Liver (tissue), 9 donors: ENCODE data around the gene ALMS1. TPM values are rescaled to one million over a fixed set of nuclear protein-coding genes. Genes with fewer than 3 reads are reported as not detected.

Experiments
- DNase-seq: peaks from one replicate; pipeline ENCODE4 v3.0.0-alpha.2; 2017; ENCODE audit warnings: low spot score
- H3K27ac ChIP-seq, 2 donors: one replicate each; pipeline ENCODE4 v1.7.0; 2013; ENCODE audit warnings: inconsistent platforms in 2 of 2, low read length in 2 of 2, control low read depth in 1 of 2, low read depth in 1 of 2, mild to moderate bottlenecking in 1 of 2
- H3K27me3 ChIP-seq, 4 donors: one replicate each; pipeline versions ENCODE4 v1.6.1 to v1.7.0; 2013; ENCODE audit warnings: low read length in 3 of 4, inconsistent platforms in 1 of 4, mild to moderate bottlenecking in 1 of 4, moderate library complexity in 1 of 4; ENCODE audit not compliant: control insufficient read depth in 4 of 4, insufficient read depth in 4 of 4
- H3K36me3 ChIP-seq, 4 donors: one replicate each; pipeline versions ENCODE4 v1.6.1 to v1.7.0; 2013; ENCODE audit warnings: low read length in 3 of 4, mild to moderate bottlenecking in 3 of 4, low read depth in 1 of 4, moderate library complexity in 1 of 4; ENCODE audit not compliant: control insufficient read depth in 4 of 4, insufficient read depth in 3 of 4
- H3K4me1 ChIP-seq, 4 donors: one replicate each; pipeline versions ENCODE4 v1.6.1 to v1.7.0; 2013; ENCODE audit warnings: low read length in 3 of 4, mild to moderate bottlenecking in 3 of 4, moderate library complexity in 1 of 4; ENCODE audit not compliant: control insufficient read depth in 4 of 4, insufficient read depth in 4 of 4
- H3K4me3 ChIP-seq, 3 donors: one replicate each; pipeline versions ENCODE4 v1.6.1 to v1.7.0; 2013; ENCODE audit warnings: low read length in 3 of 3, control low read depth in 1 of 3, low read depth in 1 of 3, mild to moderate bottlenecking in 1 of 3
- H3K9ac ChIP-seq, 2 donors: one replicate each; pipeline ENCODE4 v1.7.0; 2013; ENCODE audit warnings: low read length in 2 of 2, mild to moderate bottlenecking in 2 of 2, moderate library complexity in 2 of 2, control low read depth in 1 of 2, low read depth in 1 of 2
- H3K9me3 ChIP-seq, 4 donors: one replicate each; pipeline versions ENCODE4 v1.6.1 to v1.7.0; 2013; ENCODE audit warnings: low read length in 3 of 4; ENCODE audit not compliant: control insufficient read depth in 4 of 4
- ATF3 ChIP-seq: IDR thresholded peaks from 2 replicates; pipeline ENCODE4 v1.6.1; 2016; ENCODE audit warnings: antibody characterized with exemption
- CTCF ChIP-seq: fragments of 150-350 bp; IDR thresholded peaks from 2 replicates; pipeline ENCODE4 v1.5.1; 2017; ENCODE audit warnings: improper control_type of control experiment, low read depth, low read length; ENCODE audit not compliant: missing input control
- EGR1 ChIP-seq, 2 donors: IDR thresholded peaks; 2 replicates each; pipeline ENCODE4 v1.6.1; 2016 to 2018; ENCODE audit warnings: antibody characterized with exemption in 2 of 2, low read depth in 2 of 2
- FOXA1 ChIP-seq: IDR thresholded peaks from 2 replicates; pipeline ENCODE4 v1.6.1; 2016; ENCODE audit warnings: antibody characterized with exemption
- FOXA2 ChIP-seq: IDR thresholded peaks from 2 replicates; pipeline ENCODE4 v1.6.1; 2016; ENCODE audit warnings: antibody characterized with exemption
- GABPA ChIP-seq, 2 donors: IDR thresholded peaks in 1 of 2; conservative IDR thresholded peaks in 1 of 2; 2 replicates each; pipeline ENCODE4 v1.6.1; 2016; ENCODE audit warnings: antibody characterized with exemption in 2 of 2, mild to moderate bottlenecking in 1 of 2, moderate library complexity in 1 of 2
- HNF4A ChIP-seq, 2 donors: conservative IDR thresholded peaks; 2 replicates each; pipeline ENCODE4 v1.6.1; 2016; ENCODE audit warnings: antibody characterized with exemption in 2 of 2, mild to moderate bottlenecking in 2 of 2
- HNF4G ChIP-seq: IDR thresholded peaks from 2 replicates; pipeline ENCODE4 v1.6.1; 2016; ENCODE audit warnings: antibody characterized with exemption
- JUND ChIP-seq, 2 donors: IDR thresholded peaks; 2 replicates each; pipeline ENCODE4 v1.6.1; 2016; ENCODE audit warnings: antibody characterized with exemption in 2 of 2
- MAX ChIP-seq: IDR thresholded peaks from 2 replicates; pipeline ENCODE4 v1.6.1; 2016; ENCODE audit warnings: antibody characterized with exemption
- NR2F2 ChIP-seq: IDR thresholded peaks from 2 replicates; pipeline ENCODE4 v1.6.1; 2016; ENCODE audit warnings: antibody characterized with exemption
- RAD21 ChIP-seq, 2 donors: IDR thresholded peaks; 2 replicates each; pipeline ENCODE4 v1.6.1; 2016; ENCODE audit warnings: antibody characterized with exemption in 2 of 2, mild to moderate bottlenecking in 2 of 2
- REST ChIP-seq: IDR thresholded peaks from 2 replicates; pipeline ENCODE4 v1.6.1; 2016; ENCODE audit warnings: antibody characterized with exemption, mild to moderate bottlenecking
- RXRA ChIP-seq, 2 donors: IDR thresholded peaks; 2 replicates each; pipeline ENCODE4 v1.6.1; 2017 to 2018; ENCODE audit warnings: antibody characterized with exemption in 2 of 2, mild to moderate bottlenecking in 1 of 2
- SP1 ChIP-seq: IDR thresholded peaks from 2 replicates; pipeline ENCODE4 v1.6.1; 2018; ENCODE audit warnings: antibody characterized with exemption, mild to moderate bottlenecking
- TAF1 ChIP-seq: conservative IDR thresholded peaks from 2 replicates; pipeline ENCODE4 v1.6.1; 2016; ENCODE audit warnings: antibody characterized with exemption, mild to moderate bottlenecking
- YY1 ChIP-seq: IDR thresholded peaks from 2 replicates; pipeline ENCODE4 v1.6.1; 2016; ENCODE audit warnings: antibody characterized with exemption, mild to moderate bottlenecking
- ZBTB33 ChIP-seq: IDR thresholded peaks from 2 replicates; pipeline ENCODE4 v1.6.1; 2016; ENCODE audit warnings: antibody characterized with exemption
- WGBS: extraction: QIAGEN DNeasy Blood & Tissue Kit; methylation state at CpG from one replicate; pipeline ENCODE4 v1.1.7; 2013; 5-methylcytosine and 5-hydroxymethylcytosine counted together
- polyA plus RNA-seq, 2 donors: library from polyadenylated mRNA; stranded (reverse) in 1 of 2; unstranded in 1 of 2; fragments of 200-250 nt in 1 of 2; fragments of >200 nt in 1 of 2; fragmentation: Nextera tagmentation in 1 of 2; extraction: Ambion mirVana in 1 of 2; gene quantifications; one replicate each; pipeline versions ENCODE4 v1.2.1 to v1.2.3, GENCODE V29; 2013 to 2015
- total RNA-seq, 2 donors: library from RNA; depleted of rRNA; stranded (reverse); fragments of >200 nt; gene quantifications; one replicate each; pipeline ENCODE4 v1.2.3, GENCODE V29; 2014
- donor health status: healthy.
- donor health status: healthy.
- donor health status: healthy.
- donor health status: healthy.
- donor health status: healthy.

ALMS1 gene
- total and polyA plus RNA-seq, 4 donors: 2.1 to 18.3 (median 7.0) TPM

- TF ChIP-seq YY1 (no peak), HNF4G (no peak), FOXA1 (no peak)
- Histone ChIP-seq H3K9me3 (peaks cover 0 to 3% (median 0%) of the 10 kb centered on the region in 4 donors), H3K36me3 (peaks cover 2 to 11% (median 9%) of the 10 kb centered on the region in 4 donors), H3K27me3 (no peaks in the 10 kb centered on the region), H3K9ac (no peak overlapping the region), H3K4me3 (no peak overlapping the region), H3K4me1 (no peaks in the 10 kb centered on the region), H3K27ac (no peak overlapping the region)
- 99% methylated on average over 1 of the region's 1 CpG for WGBS
- DNase-seq: no peak
Measured at GRCh38 chr2:73436019-73436418, 50.4 kb downstream of the ALMS1 start.

GRCh38 chr2:73444202-73444601 is 58.6 kb downstream of the ALMS1 start:
- Histone ChIP-seq H3K27ac (peak overlapping the region in 1 of 2 donors; percentile 34), H3K27me3 (no peaks in the 10 kb centered on the region), H3K9ac (no peak overlapping the region), H3K4me3 (no peak overlapping the region), H3K9me3 (no peaks in the 10 kb centered on the region), H3K4me1 (peaks cover 0 to 8% (median 3%) of the 10 kb centered on the region in 4 donors), H3K36me3 (peaks cover 5 to 12% (median 9%) of the 10 kb centered on the region in 4 donors)
- 41% methylated on average over 3 of the region's 3 CpGs for WGBS
- DNase-seq: no peak
- no peak for TF ChIP-seq ATF3
- TF ChIP-seq NR2F2: no peak
- TF ChIP-seq HNF4G: peak; percentile 64
- TF ChIP-seq SP1: peak; percentile 78
- peak; percentile 11 to 55 for TF ChIP-seq JUND (IDR thresholded peaks at IDR 0.05)
- no peak for TF ChIP-seq CTCF
- TF ChIP-seq REST: peak; percentile 41
- TF ChIP-seq RAD21 (IDR thresholded peaks at IDR 0.05): peak; percentile 36 to 44
- TF ChIP-seq GABPA (IDR thresholded peaks at IDR 0.05 in 1 of 2, conservative IDR thresholded peaks at IDR 0.05 in 1 of 2): peak in 1 of 2 donors; percentile 44
- TF ChIP-seq TAF1: no peak
- peak; percentile 93 to 94 for TF ChIP-seq RXRA (IDR thresholded peaks at IDR 0.05)
- no peak for TF ChIP-seq FOXA2
- TF ChIP-seq EGR1 (IDR thresholded peaks at IDR 0.05; ENCODE audit: low read depth in 2 of 2): no peak
- TF ChIP-seq YY1: peak; percentile 17
- no peak for TF ChIP-seq ZBTB33
- no peak for TF ChIP-seq FOXA1
- peak; percentile 93 to 94 for TF ChIP-seq HNF4A (conservative IDR thresholded peaks at IDR 0.05)
- TF ChIP-seq MAX: no peak
